CD4-positive, alpha-beta T cell (primary cell): Measurements from ENCODE around the gene TSHZ3. TPM values are rescaled to one million over a fixed set of nuclear protein-coding genes. Genes with fewer than 3 reads are reported as not detected.

Experiments
- ATAC-seq: fragments of 200-7000 bp; cut with Tn5 transposase; one replicate; pipeline ENCODE4 v1.10.0; 2022; ENCODE audit warnings: mild to moderate bottlenecking; ENCODE audit not compliant: poor library complexity
- CTCF ChIA-PET: fragments of 350-600 bp; sonication (Branson Sonifier 250); formaldehyde crosslinking; loops from one replicate; lab custom pipeline; 2021; ENCODE audit warnings: antibody characterized with exemption, inconsistent platforms; lab: Charles Lee
- POLR2A ChIA-PET: fragments of 350-600 bp; sonication (Branson Sonifier 250); formaldehyde crosslinking; loops from one replicate; lab custom pipeline; 2021; ENCODE audit warnings: antibody characterized with exemption, inconsistent platforms; lab: Charles Lee
- DNase-seq, 14 experiments: peaks; one replicate each; pipeline ENCODE4 v3.0.0-alpha.2; 2013 to 2020; ENCODE audit warnings: mixed read lengths in 2 of 14
- H3K27ac ChIP-seq, 2 donors: one replicate each; pipeline versions ENCODE4 v1.5.1 to v1.7.0; 2013; ENCODE audit warnings: low read length in 2 of 2, low read depth in 1 of 2, mild to moderate bottlenecking in 1 of 2
- H3K27me3 ChIP-seq, 2 experiments: 1 replicate in 1 of 2; 2 replicates in 1 of 2; pipeline versions ENCODE4 v1.6.1 to v1.7.0; 2013; ENCODE audit warnings: low read length in 2 of 2, control low read depth in 1 of 2, mild to moderate bottlenecking in 1 of 2, moderate library complexity in 1 of 2; ENCODE audit not compliant: insufficient read depth in 2 of 2, control insufficient read depth in 1 of 2
- H3K36me3 ChIP-seq: one replicate; pipeline ENCODE4 v1.6.1; 2013; ENCODE audit warnings: low read length, control low read depth; ENCODE audit not compliant: insufficient read depth
- H3K4me1 ChIP-seq: one replicate; pipeline ENCODE4 v1.6.1; 2013; ENCODE audit warnings: low read length, control low read depth; ENCODE audit not compliant: insufficient read depth
- H3K4me3 ChIP-seq: one replicate; pipeline ENCODE4 v1.5.1; 2013; ENCODE audit warnings: mild to moderate bottlenecking, low read length, moderate library complexity
- H3K9me3 ChIP-seq, 2 experiments: 1 replicate in 1 of 2; 2 replicates in 1 of 2; pipeline versions ENCODE4 v1.6.1 to v1.7.0; 2013; ENCODE audit warnings: low read length in 2 of 2, mild to moderate bottlenecking in 2 of 2, control low read depth in 1 of 2, moderate library complexity in 1 of 2; ENCODE audit not compliant: control insufficient read depth in 1 of 2, insufficient read depth in 1 of 2
- H3K27ac Mint-ChIP-seq: one replicate; pipeline ENCODE4 v1.8.0; 2020; ENCODE audit warnings: mixed read lengths
- H3K27me3 Mint-ChIP-seq: one replicate; pipeline ENCODE4 v1.8.0; 2021; ENCODE audit warnings: mixed read lengths
- H3K36me3 Mint-ChIP-seq: one replicate; pipeline ENCODE4 v1.8.0; 2021; ENCODE audit warnings: low read depth, mixed read lengths
- H3K4me1 Mint-ChIP-seq: one replicate; pipeline ENCODE4 v1.8.0; 2021; ENCODE audit warnings: low read depth, mixed read lengths
- H3K4me3 Mint-ChIP-seq: one replicate; pipeline ENCODE4 v1.8.0; 2020; ENCODE audit warnings: mild to moderate bottlenecking, mixed read lengths
- H3K9me3 Mint-ChIP-seq: one replicate; pipeline ENCODE4 v1.8.0; 2020; ENCODE audit warnings: mixed read lengths
- intact Hi-C, 2 experiments: fragments of 100-400 bp; cut with DNase I in 1 of 2; cut with micrococcal nuclease in 1 of 2; formaldehyde crosslinking; loops; one replicate each; pipeline versions ENCODE4 v1.15.1 to v1.9.0; 2023 to 2025; cut with DNase I, micrococcal nuclease
- total RNA-seq, 174 experiments: library from RNA in 2 of 174; stranded (reverse) in 2 of 174; gene quantifications; one replicate each; pipeline ENCODE4 v1.2.3 and lab custom pipeline; 2021 to 2026
- TF ChIP-seq, protein P1 (sequence below): fragments of 200-600 bp; IDR thresholded peaks from one replicate; pipeline ENCODE4 v1.8.0; 2022; ENCODE audit warnings: antibody characterized with exemption, mild to moderate bottlenecking

TSHZ3 gene
- total RNA-seq, 2 experiments from 2014 or later = 0.38 to 0.61 TPM

DNA sequence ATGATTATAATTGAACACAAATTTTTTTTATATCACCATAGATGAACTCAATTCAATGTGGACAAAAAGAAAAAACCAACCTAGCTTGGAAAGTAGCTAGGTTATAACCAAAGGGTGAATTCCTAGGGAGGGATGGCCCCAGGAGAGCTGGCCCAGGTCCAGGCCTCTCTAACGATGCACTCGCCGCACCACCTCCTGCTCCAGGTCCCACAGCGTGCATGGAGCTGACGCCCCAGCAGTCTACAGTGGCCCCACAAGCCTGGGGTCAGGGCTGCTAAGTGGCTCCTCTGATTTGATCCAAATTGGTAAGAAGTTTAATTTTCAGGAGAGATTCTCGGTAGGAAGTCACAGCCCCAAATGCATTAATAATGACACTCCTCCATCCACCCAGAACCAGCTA lies 48.8 kb downstream of the TSHZ3 start:
- Histone ChIP-seq H3K9me3 (no peaks in the 10 kb centered on the region), H3K4me3 (no peak overlapping the region), H3K27ac (no peak overlapping the region), H3K36me3 (no peaks in the 10 kb centered on the region), H3K4me1 (no peaks in the 10 kb centered on the region), H3K27me3 (no peaks in the 10 kb centered on the region)
- Mint-ChIP-seq H3K36me3 (no peaks in the 10 kb centered on the region), H3K27me3 (no peaks in the 10 kb centered on the region), H3K4me3 (no peak overlapping the region), H3K27ac (no peak overlapping the region), H3K9me3 (no peaks in the 10 kb centered on the region), H3K4me1 (no peaks in the 10 kb centered on the region)
- intact Hi-C loops = no loop called here
- ChIA-PET POLR2A (no interaction called here), CTCF (interaction anchor here (0.5 kb wide), 1 partner anchor 113 kb away, joined by 3 read pairs; no protein-coding TSS in a partner anchor)
- ATAC-seq (no peak), DNase-seq (no peak)
- TF ChIP-seq, protein P1, sequence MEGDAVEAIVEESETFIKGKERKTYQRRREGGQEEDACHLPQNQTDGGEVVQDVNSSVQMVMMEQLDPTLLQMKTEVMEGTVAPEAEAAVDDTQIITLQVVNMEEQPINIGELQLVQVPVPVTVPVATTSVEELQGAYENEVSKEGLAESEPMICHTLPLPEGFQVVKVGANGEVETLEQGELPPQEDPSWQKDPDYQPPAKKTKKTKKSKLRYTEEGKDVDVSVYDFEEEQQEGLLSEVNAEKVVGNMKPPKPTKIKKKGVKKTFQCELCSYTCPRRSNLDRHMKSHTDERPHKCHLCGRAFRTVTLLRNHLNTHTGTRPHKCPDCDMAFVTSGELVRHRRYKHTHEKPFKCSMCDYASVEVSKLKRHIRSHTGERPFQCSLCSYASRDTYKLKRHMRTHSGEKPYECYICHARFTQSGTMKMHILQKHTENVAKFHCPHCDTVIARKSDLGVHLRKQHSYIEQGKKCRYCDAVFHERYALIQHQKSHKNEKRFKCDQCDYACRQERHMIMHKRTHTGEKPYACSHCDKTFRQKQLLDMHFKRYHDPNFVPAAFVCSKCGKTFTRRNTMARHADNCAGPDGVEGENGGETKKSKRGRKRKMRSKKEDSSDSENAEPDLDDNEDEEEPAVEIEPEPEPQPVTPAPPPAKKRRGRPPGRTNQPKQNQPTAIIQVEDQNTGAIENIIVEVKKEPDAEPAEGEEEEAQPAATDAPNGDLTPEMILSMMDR = no peak

DNA sequence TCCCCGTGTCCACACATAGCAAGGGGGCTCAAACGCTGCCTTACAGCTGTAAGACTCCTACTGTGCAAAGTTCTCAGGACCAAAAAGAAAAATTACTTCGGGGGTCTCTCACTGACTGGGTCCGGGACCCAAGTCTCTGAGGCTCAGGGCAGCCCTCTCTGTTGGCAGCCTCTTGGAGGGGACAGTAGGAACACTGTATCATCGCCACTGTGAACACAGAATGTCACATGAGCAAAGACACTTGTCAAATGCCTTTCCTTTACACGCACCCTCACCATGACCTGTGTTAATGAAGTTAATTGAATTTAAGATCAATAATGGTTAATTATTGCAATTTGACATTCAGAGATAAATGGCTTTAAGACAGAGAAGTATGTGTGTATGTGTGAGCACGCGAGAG lies 49.6 kb downstream of the TSHZ3 start:
- H3K36me3 ChIP-seq = no peaks in the 10 kb centered on the region
- ChIA-PET CTCF (no interaction called here), POLR2A (no interaction called here)
- H3K27me3 ChIP-seq = no peaks in the 10 kb centered on the region
- TF ChIP-seq, protein P1 = no peak
- no peak overlapping the region for H3K27ac Mint-ChIP-seq
- H3K9me3 Mint-ChIP-seq = no peaks in the 10 kb centered on the region
- no peak for ATAC-seq
- H3K9me3 ChIP-seq = no peaks in the 10 kb centered on the region
- no peak for DNase-seq
- no peak overlapping the region for H3K4me3 Mint-ChIP-seq
- H3K4me3 ChIP-seq = no peak overlapping the region
- intact Hi-C loops = no loop called here
- no peaks in the 10 kb centered on the region for H3K4me1 ChIP-seq
- H3K27me3 Mint-ChIP-seq = no peaks in the 10 kb centered on the region
- no peaks in the 10 kb centered on the region for H3K36me3 Mint-ChIP-seq
- H3K4me1 Mint-ChIP-seq = no peaks in the 10 kb centered on the region
- H3K27ac ChIP-seq = no peak overlapping the region

DNA sequence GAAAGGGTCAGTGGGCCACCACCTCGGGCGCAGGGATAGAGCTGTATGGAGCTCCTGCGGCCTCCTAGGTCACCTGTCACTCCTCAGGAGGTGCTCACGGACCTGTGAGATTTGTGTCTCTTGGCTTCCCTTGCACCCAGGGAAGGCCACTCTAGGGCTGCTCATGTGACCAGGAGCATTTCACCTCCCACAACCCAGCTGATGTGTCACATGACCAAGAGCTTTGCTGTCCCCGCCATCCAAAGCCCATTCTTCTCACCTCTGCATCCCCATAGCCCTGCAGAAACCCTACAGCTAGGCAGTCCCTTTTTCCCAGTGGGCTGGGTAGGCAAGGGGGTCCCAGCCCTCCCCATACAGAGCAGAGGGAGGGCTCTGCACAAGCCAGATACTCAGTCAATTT lies 51.2 kb downstream of the TSHZ3 start:
- DNase-seq (no peak), ATAC-seq (no peak)
- no peaks in the 10 kb centered on the region for H3K4me1 ChIP-seq
- H3K36me3 ChIP-seq = no peaks in the 10 kb centered on the region
- H3K4me3 ChIP-seq = no peak overlapping the region
- ChIA-PET CTCF (no interaction called here), POLR2A (no interaction called here)
- H3K27ac ChIP-seq = no peak overlapping the region
- no peaks in the 10 kb centered on the region for H3K9me3 ChIP-seq
- no peaks in the 10 kb centered on the region for H3K9me3 Mint-ChIP-seq
- no peaks in the 10 kb centered on the region for H3K27me3 Mint-ChIP-seq
- intact Hi-C loops = no loop called here
- no peaks in the 10 kb centered on the region for H3K27me3 ChIP-seq
- H3K27ac Mint-ChIP-seq = no peak overlapping the region
- TF ChIP-seq, protein P1 = no peak
- no peaks in the 10 kb centered on the region for H3K36me3 Mint-ChIP-seq
- H3K4me3 Mint-ChIP-seq = no peak overlapping the region
- no peaks in the 10 kb centered on the region for H3K4me1 Mint-ChIP-seq
